Measurements from ENCODE around the gene MAGI2. TPM values are rescaled to one million over a fixed set of nuclear protein-coding genes. Genes with fewer than 3 reads are reported as not detected.

The MAGI2 gene
- total RNA-seq, 4 donors from 2014 or later = 0.98 to 4.8 (median 2.5) TPM

DNA sequence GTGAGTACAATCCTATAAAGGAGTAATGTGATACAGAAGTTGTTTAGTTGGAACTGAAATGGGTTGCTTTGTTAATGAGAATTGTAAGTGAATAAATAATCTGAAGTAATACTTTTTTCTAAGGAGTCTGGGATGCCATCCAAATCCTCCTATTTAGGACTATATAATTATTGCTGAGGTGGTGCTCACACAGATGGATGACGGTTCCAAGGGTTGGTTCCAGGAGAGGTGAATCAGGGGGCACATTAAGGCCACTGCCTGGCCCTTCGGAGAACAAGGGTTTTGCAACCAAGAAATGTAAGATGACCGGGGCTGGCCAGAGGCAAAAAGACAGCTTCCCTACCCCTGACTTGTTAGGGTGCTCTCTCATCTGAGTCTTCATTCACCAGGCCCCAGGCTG is 1302.2 kb downstream of the MAGI2 start:
- H3K4me1 ChIP-seq = peaks cover 3% of the 10 kb centered on the region
- no peaks in the 10 kb centered on the region for H3K36me3 ChIP-seq
- no peak overlapping the region for H3K27ac ChIP-seq
- no peaks in the 10 kb centered on the region for H3K27me3 ChIP-seq
- no peaks in the 10 kb centered on the region for H3K9me3 ChIP-seq
- TF ChIP-seq POLR2A (IDR thresholded peaks at IDR 0.05) = no peak
- no peak for TF ChIP-seq CTCF (IDR thresholded peaks at IDR 0.05)
- no peak for TF ChIP-seq POLR2AphosphoS5 (IDR thresholded peaks at IDR 0.05)
- TF ChIP-seq EP300 (IDR thresholded peaks at IDR 0.05) = no peak
- 53% methylated on average over 3 of the region's 3 CpGs for WGBS
- no peak overlapping the region for H3K4me3 ChIP-seq
- no peak for DNase-seq (ENCODE audit: low spot score in 2 of 2)

GRCh38 chr7:78149787-78150186 is 1303.7 kb downstream of the MAGI2 start:
- Histone ChIP-seq H3K4me1 (peaks cover 3% of the 10 kb centered on the region), H3K9me3 (no peaks in the 10 kb centered on the region), H3K4me3 (no peak overlapping the region), H3K36me3 (no peaks in the 10 kb centered on the region), H3K27me3 (no peaks in the 10 kb centered on the region), H3K27ac (no peak overlapping the region)
- TF ChIP-seq POLR2AphosphoS5 (IDR thresholded peaks at IDR 0.05) (no peak), CTCF (IDR thresholded peaks at IDR 0.05) (no peak), EP300 (IDR thresholded peaks at IDR 0.05) (no peak), POLR2A (IDR thresholded peaks at IDR 0.05) (no peak)
- DNase-seq (ENCODE audit: low spot score in 2 of 2) = no peak
- 65% methylated on average over 1 of the region's 1 CpG for WGBS

- 100% methylated on average over 1 of the region's 1 CpG for WGBS
- TF ChIP-seq EP300 (IDR thresholded peaks at IDR 0.05) (no peak), POLR2AphosphoS5 (IDR thresholded peaks at IDR 0.05) (no peak), CTCF (IDR thresholded peaks at IDR 0.05) (no peak), POLR2A (IDR thresholded peaks at IDR 0.05) (no peak)
Observed at GRCh38 chr7:78148166-78148894, 1305.1 kb downstream of the MAGI2 start.

GRCh38 chr7:78146546-78146945 is 1306.9 kb downstream of the MAGI2 start:
- TF ChIP-seq EP300 (IDR thresholded peaks at IDR 0.05) = no peak
- TF ChIP-seq POLR2AphosphoS5 (IDR thresholded peaks at IDR 0.05) = no peak
- no peak for TF ChIP-seq CTCF (IDR thresholded peaks at IDR 0.05)
- no peak for TF ChIP-seq POLR2A (IDR thresholded peaks at IDR 0.05)
- Histone ChIP-seq H3K4me1 (peaks cover 3% of the 10 kb centered on the region), H3K9me3 (no peaks in the 10 kb centered on the region), H3K4me3 (no peak overlapping the region), H3K27ac (no peak overlapping the region), H3K36me3 (no peaks in the 10 kb centered on the region), H3K27me3 (no peaks in the 10 kb centered on the region)
- DNase-seq (ENCODE audit: low spot score in 2 of 2) = no peak

More at GRCh38 chr7:78148166-78148894, 1305.1 kb downstream of the MAGI2 start:
- no peak for DNase-seq (ENCODE audit: low spot score in 2 of 2)
- Histone ChIP-seq H3K27me3 (no peaks in the 10 kb centered on the region), H3K9me3 (no peaks in the 10 kb centered on the region), H3K4me1 (peaks cover 3% of the 10 kb centered on the region), H3K4me3 (no peak overlapping the region), H3K27ac (no peak overlapping the region), H3K36me3 (no peaks in the 10 kb centered on the region)

DNA sequence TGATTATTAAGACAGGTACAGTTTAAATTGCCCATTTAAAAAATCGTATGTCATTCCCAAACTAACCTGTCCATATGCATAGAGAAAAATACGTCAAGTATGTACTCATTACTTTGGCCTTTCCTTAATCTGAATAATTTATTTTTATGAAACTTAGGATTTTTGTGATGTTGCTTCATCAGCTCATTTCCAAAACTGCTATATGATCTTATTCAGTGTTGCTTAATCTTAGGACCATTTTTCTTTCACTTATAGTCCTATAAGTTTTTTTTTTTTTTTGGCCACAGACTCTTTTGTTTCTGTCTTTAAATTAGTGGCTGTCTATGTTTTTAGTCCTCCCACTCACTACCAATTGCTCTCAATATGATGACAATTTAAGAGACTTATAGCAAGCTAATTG is 1309.8 kb downstream of the MAGI2 start:
- no peaks in the 10 kb centered on the region for H3K9me3 ChIP-seq
- H3K27me3 ChIP-seq = no peaks in the 10 kb centered on the region
- H3K4me3 ChIP-seq = no peak overlapping the region
- TF ChIP-seq POLR2AphosphoS5 (IDR thresholded peaks at IDR 0.05) = no peak
- TF ChIP-seq POLR2A (IDR thresholded peaks at IDR 0.05) = no peak
- no peak for TF ChIP-seq CTCF (IDR thresholded peaks at IDR 0.05)
- no peak for TF ChIP-seq EP300 (IDR thresholded peaks at IDR 0.05)
- 96% methylated on average over 2 of the region's 2 CpGs for WGBS
- no peaks in the 10 kb centered on the region for H3K36me3 ChIP-seq
- H3K27ac ChIP-seq = no peak overlapping the region
- no peaks in the 10 kb centered on the region for H3K4me1 ChIP-seq
- DNase-seq (ENCODE audit: low spot score in 2 of 2) = no peak

All from suprapubic skin (tissue), 4 donors.